CD4-positive, alpha-beta T cell (primary cell): ENCODE data around the gene PRDM16. TPM values are rescaled to one million over a fixed set of nuclear protein-coding genes. Genes with fewer than 3 reads are reported as not detected.

Experiments
- ATAC-seq: fragments of 200-7000 bp; cut with Tn5 transposase; one replicate; pipeline ENCODE4 v1.10.0; 2022; ENCODE audit warnings: mild to moderate bottlenecking; ENCODE audit not compliant: poor library complexity
- CTCF ChIA-PET: fragments of 350-600 bp; sonication (Branson Sonifier 250); formaldehyde crosslinking; loops from one replicate; lab custom pipeline; 2021; ENCODE audit warnings: antibody characterized with exemption, inconsistent platforms; lab: Charles Lee
- POLR2A ChIA-PET: fragments of 350-600 bp; sonication (Branson Sonifier 250); formaldehyde crosslinking; loops from one replicate; lab custom pipeline; 2021; ENCODE audit warnings: antibody characterized with exemption, inconsistent platforms; lab: Charles Lee
- DNase-seq, 14 experiments: peaks; one replicate each; pipeline ENCODE4 v3.0.0-alpha.2; 2013 to 2020; ENCODE audit warnings: mixed read lengths in 2 of 14
- H3K27ac ChIP-seq, 2 donors: one replicate each; pipeline versions ENCODE4 v1.5.1 to v1.7.0; 2013; ENCODE audit warnings: low read length in 2 of 2, low read depth in 1 of 2, mild to moderate bottlenecking in 1 of 2
- H3K27me3 ChIP-seq, 2 experiments: 1 replicate in 1 of 2; 2 replicates in 1 of 2; pipeline versions ENCODE4 v1.6.1 to v1.7.0; 2013; ENCODE audit warnings: low read length in 2 of 2, control low read depth in 1 of 2, mild to moderate bottlenecking in 1 of 2, moderate library complexity in 1 of 2; ENCODE audit not compliant: insufficient read depth in 2 of 2, control insufficient read depth in 1 of 2
- H3K36me3 ChIP-seq: one replicate; pipeline ENCODE4 v1.6.1; 2013; ENCODE audit warnings: low read length, control low read depth; ENCODE audit not compliant: insufficient read depth
- H3K4me1 ChIP-seq: one replicate; pipeline ENCODE4 v1.6.1; 2013; ENCODE audit warnings: low read length, control low read depth; ENCODE audit not compliant: insufficient read depth
- H3K4me3 ChIP-seq: one replicate; pipeline ENCODE4 v1.5.1; 2013; ENCODE audit warnings: mild to moderate bottlenecking, low read length, moderate library complexity
- H3K9me3 ChIP-seq, 2 experiments: 1 replicate in 1 of 2; 2 replicates in 1 of 2; pipeline versions ENCODE4 v1.6.1 to v1.7.0; 2013; ENCODE audit warnings: low read length in 2 of 2, mild to moderate bottlenecking in 2 of 2, control low read depth in 1 of 2, moderate library complexity in 1 of 2; ENCODE audit not compliant: control insufficient read depth in 1 of 2, insufficient read depth in 1 of 2
- H3K27ac Mint-ChIP-seq: one replicate; pipeline ENCODE4 v1.8.0; 2020; ENCODE audit warnings: mixed read lengths
- H3K27me3 Mint-ChIP-seq: one replicate; pipeline ENCODE4 v1.8.0; 2021; ENCODE audit warnings: mixed read lengths
- H3K36me3 Mint-ChIP-seq: one replicate; pipeline ENCODE4 v1.8.0; 2021; ENCODE audit warnings: low read depth, mixed read lengths
- H3K4me1 Mint-ChIP-seq: one replicate; pipeline ENCODE4 v1.8.0; 2021; ENCODE audit warnings: low read depth, mixed read lengths
- H3K4me3 Mint-ChIP-seq: one replicate; pipeline ENCODE4 v1.8.0; 2020; ENCODE audit warnings: mild to moderate bottlenecking, mixed read lengths
- H3K9me3 Mint-ChIP-seq: one replicate; pipeline ENCODE4 v1.8.0; 2020; ENCODE audit warnings: mixed read lengths
- CTCF ChIP-seq: fragments of 200-600 bp; IDR thresholded peaks from one replicate; pipeline ENCODE4 v1.8.0; 2022; ENCODE audit warnings: antibody characterized with exemption, mild to moderate bottlenecking
- intact Hi-C, 2 experiments: fragments of 100-400 bp; cut with DNase I in 1 of 2; cut with micrococcal nuclease in 1 of 2; formaldehyde crosslinking; loops; one replicate each; pipeline versions ENCODE4 v1.15.1 to v1.9.0; 2023 to 2025; cut with DNase I, micrococcal nuclease
- total RNA-seq, 174 experiments: library from RNA in 2 of 174; stranded (reverse) in 2 of 174; gene quantifications; one replicate each; pipeline ENCODE4 v1.2.3 and lab custom pipeline; 2021 to 2026

Gene PRDM16
- total RNA-seq, 2 experiments from 2014 or later: not detected

- Mint-ChIP-seq H3K4me1 (no peaks in the 10 kb centered on the region), H3K9me3 (no peaks in the 10 kb centered on the region), H3K36me3 (no peaks in the 10 kb centered on the region), H3K27ac (no peak overlapping the region), H3K27me3 (peaks cover 33% of the 10 kb centered on the region), H3K4me3 (no peak overlapping the region)
- DNase-seq (no peak), ATAC-seq (no peak)
- ChIA-PET CTCF (no interaction called here), POLR2A (no interaction called here)
- Histone ChIP-seq H3K9me3 (peaks cover 0 to 5% of the 10 kb centered on the region in 2 experiments), H3K4me3 (no peak overlapping the region), H3K27ac (no peak overlapping the region), H3K36me3 (no peaks in the 10 kb centered on the region), H3K4me1 (no peaks in the 10 kb centered on the region), H3K27me3 (peaks cover 2 to 13% of the 10 kb centered on the region in 2 experiments)
- intact Hi-C loops: no loop called here
- no peak for TF ChIP-seq CTCF
These were observed 10.5 kb downstream of the PRDM16 start for GRCh38 chr1:3079381-3080052.

GRCh38 chr1:3080053-3080955 lies 11.3 kb downstream of the PRDM16 start:
- Histone ChIP-seq H3K4me3 (no peak overlapping the region), H3K27me3 (peaks cover 2 to 5% of the 10 kb centered on the region in 2 experiments), H3K27ac (no peak overlapping the region), H3K4me1 (no peaks in the 10 kb centered on the region), H3K9me3 (no peaks in the 10 kb centered on the region), H3K36me3 (no peaks in the 10 kb centered on the region)
- ATAC-seq: no peak
- DNase-seq: no peak
- Mint-ChIP-seq H3K36me3 (no peaks in the 10 kb centered on the region), H3K4me3 (no peak overlapping the region), H3K27me3 (peaks cover 29% of the 10 kb centered on the region), H3K4me1 (no peaks in the 10 kb centered on the region), H3K9me3 (no peaks in the 10 kb centered on the region), H3K27ac (no peak overlapping the region)
- TF ChIP-seq CTCF: no peak
- ChIA-PET POLR2A (no interaction called here), CTCF (no interaction called here)
- intact Hi-C loops: no loop called here

- Mint-ChIP-seq H3K4me3 (no peak overlapping the region), H3K27ac (no peak overlapping the region), H3K4me1 (no peaks in the 10 kb centered on the region), H3K27me3 (peaks cover 27% of the 10 kb centered on the region), H3K9me3 (no peaks in the 10 kb centered on the region), H3K36me3 (no peaks in the 10 kb centered on the region)
- intact Hi-C loops: no loop called here
- no peak for TF ChIP-seq CTCF
- Histone ChIP-seq H3K27me3 (peaks cover 2 to 5% of the 10 kb centered on the region in 2 experiments), H3K4me1 (no peaks in the 10 kb centered on the region), H3K9me3 (no peaks in the 10 kb centered on the region), H3K36me3 (no peaks in the 10 kb centered on the region), H3K4me3 (no peak overlapping the region), H3K27ac (no peak overlapping the region)
- DNase-seq (no peak), ATAC-seq (no peak)
- ChIA-PET CTCF (no interaction called here), POLR2A (no interaction called here)
These were observed 12.2 kb downstream of the PRDM16 start for GRCh38 chr1:3081171-3081683.
